ENCODE measurements around the gene ZNF425.
"Not testable (repeated sequence)": the region's sequence is repeated elsewhere in the genome, so short reads cannot be mapped to it uniquely, and the experiment has no call there.

ZNF425 gene

GRCh38 chr7:149133028-149133710, 7.0 kb upstream of the ZNF425 start:
- no peak for DNase-seq

GRCh38 chr7:149130572-149131198, 4.6 kb upstream of the ZNF425 start:
- no peak for DNase-seq

- no peak for DNase-seq
Observed at GRCh38 chr7:149126662-149127266, 640 bp upstream of the ZNF425 start.

- DNase-seq, result no peak
Observed at GRCh38 chr7:149125189-149125862, 798 bp downstream of the ZNF425 start.

- DNase-seq, result no peak
Observed at GRCh38 chr7:149109969-149110368, 16.2 kb downstream of the ZNF425 start.

GRCh38 chr7:149104749-149105148, 21.4 kb downstream of the ZNF425 start:
- no peak for DNase-seq

GRCh38 chr7:149104214-149104613, 21.9 kb downstream of the ZNF425 start:
- DNase-seq, result no peak

- no peak for DNase-seq
Observed at GRCh38 chr7:149103424-149103823, 22.7 kb downstream of the ZNF425 start.

- no peak for DNase-seq
Observed at GRCh38 chr7:149102666-149103065, 23.5 kb downstream of the ZNF425 start.

- no peak for DNase-seq
Observed at GRCh38 chr7:149100821-149101220, 25.3 kb downstream of the ZNF425 start.

GRCh38 chr7:149099058-149099457, 27.1 kb downstream of the ZNF425 start:
- DNase-seq, result no peak

- DNase-seq, result no peak
Observed at GRCh38 chr7:149097088-149097487, 29.0 kb downstream of the ZNF425 start.

- no peak for DNase-seq
Observed at GRCh38 chr7:149093228-149093627, 32.9 kb downstream of the ZNF425 start.

- not testable (repeated sequence) for DNase-seq
Observed at GRCh38 chr7:149092244-149092643, 33.9 kb downstream of the ZNF425 start.

- DNase-seq, result peak; percentile 60
Observed at GRCh38 chr7:149090397-149091195, 35.5 kb downstream of the ZNF425 start, which contains the start of gene ZNF786. Gene ZNF786, minus strand, starts transcription at chr7:149090718. Its CDS starts 78 bp downstream, at chr7:149090640.

- DNase-seq, result no peak
Observed at GRCh38 chr7:149087376-149087775, 38.7 kb downstream of the ZNF425 start.

- no peak for DNase-seq
Observed at GRCh38 chr7:149085866-149086265, 40.3 kb downstream of the ZNF425 start.

- DNase-seq, result no peak
Observed at GRCh38 chr7:149084407-149084806, 41.7 kb downstream of the ZNF425 start.

GRCh38 chr7:149081914-149082313, 44.2 kb downstream of the ZNF425 start:
- DNase-seq, result no peak

GRCh38 chr7:149077594-149077993, 48.5 kb downstream of the ZNF425 start:
- DNase-seq, result no peak

- DNase-seq, result no peak
Observed at GRCh38 chr7:149075286-149075685, 50.8 kb downstream of the ZNF425 start.

- DNase-seq, result no peak
Observed at GRCh38 chr7:149074116-149074885, 51.8 kb downstream of the ZNF425 start.

Data from NCI-H510A (cell line).